Testis (tissue), 2 donors: ENCODE measurements around the gene UGT3A2.

ENCODE experiments used
- POLR2A ChIP-seq: fragments of 450-650 bp; IDR thresholded peaks from one replicate; pipeline ENCODE4 v1.6.1; 2017; ENCODE audit warnings: antibody characterized with exemption, mild to moderate bottlenecking, moderate library complexity
- TF ChIP-seq, protein P1 (sequence below), 3 experiments: fragments of 450-650 bp in 2 of 3; fragments of 200-600 bp in 1 of 3; sonication (generic) in 1 of 3; IDR thresholded peaks; one replicate each; pipeline ENCODE4 v1.5.1; 2016 to 2019; ENCODE audit warnings: antibody characterized with exemption in 3 of 3, mild to moderate bottlenecking in 2 of 3, moderate library complexity in 1 of 3

DNA sequence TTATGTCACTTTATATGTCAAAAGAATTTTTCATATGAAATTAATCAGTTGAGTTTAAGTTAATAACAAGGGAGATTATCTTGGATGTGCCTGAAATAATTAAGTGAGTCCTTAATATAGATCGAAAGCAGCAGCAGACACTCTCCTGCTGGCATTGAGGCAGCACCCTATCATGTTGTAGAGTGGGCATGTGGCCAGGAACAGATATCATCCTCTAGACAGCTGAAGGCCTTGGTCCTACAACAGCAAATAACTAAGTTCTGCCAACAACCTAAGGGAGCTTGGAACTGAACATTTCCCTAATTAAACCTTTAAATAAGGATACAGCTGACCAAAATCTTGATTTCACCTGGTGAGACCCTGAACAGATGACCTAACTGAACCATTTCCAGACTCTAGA lies 49.7 kb downstream of the UGT3A2 start:
- TF ChIP-seq, protein P1, sequence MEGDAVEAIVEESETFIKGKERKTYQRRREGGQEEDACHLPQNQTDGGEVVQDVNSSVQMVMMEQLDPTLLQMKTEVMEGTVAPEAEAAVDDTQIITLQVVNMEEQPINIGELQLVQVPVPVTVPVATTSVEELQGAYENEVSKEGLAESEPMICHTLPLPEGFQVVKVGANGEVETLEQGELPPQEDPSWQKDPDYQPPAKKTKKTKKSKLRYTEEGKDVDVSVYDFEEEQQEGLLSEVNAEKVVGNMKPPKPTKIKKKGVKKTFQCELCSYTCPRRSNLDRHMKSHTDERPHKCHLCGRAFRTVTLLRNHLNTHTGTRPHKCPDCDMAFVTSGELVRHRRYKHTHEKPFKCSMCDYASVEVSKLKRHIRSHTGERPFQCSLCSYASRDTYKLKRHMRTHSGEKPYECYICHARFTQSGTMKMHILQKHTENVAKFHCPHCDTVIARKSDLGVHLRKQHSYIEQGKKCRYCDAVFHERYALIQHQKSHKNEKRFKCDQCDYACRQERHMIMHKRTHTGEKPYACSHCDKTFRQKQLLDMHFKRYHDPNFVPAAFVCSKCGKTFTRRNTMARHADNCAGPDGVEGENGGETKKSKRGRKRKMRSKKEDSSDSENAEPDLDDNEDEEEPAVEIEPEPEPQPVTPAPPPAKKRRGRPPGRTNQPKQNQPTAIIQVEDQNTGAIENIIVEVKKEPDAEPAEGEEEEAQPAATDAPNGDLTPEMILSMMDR (IDR thresholded peaks at IDR 0.05), result no peak
- no peak for TF ChIP-seq POLR2A
